RPMI8226 (cell line): ENCODE results near the gene TRIM6.
"Not testable (repeated sequence)": the region's sequence is repeated elsewhere in the genome, so short reads cannot be mapped to it uniquely, and the experiment has no call there.

Experiments
- DNase-seq: peaks from one replicate; pipeline ENCODE4 v3.0.0-alpha.2; 2015

The TRIM6 gene, protein sequence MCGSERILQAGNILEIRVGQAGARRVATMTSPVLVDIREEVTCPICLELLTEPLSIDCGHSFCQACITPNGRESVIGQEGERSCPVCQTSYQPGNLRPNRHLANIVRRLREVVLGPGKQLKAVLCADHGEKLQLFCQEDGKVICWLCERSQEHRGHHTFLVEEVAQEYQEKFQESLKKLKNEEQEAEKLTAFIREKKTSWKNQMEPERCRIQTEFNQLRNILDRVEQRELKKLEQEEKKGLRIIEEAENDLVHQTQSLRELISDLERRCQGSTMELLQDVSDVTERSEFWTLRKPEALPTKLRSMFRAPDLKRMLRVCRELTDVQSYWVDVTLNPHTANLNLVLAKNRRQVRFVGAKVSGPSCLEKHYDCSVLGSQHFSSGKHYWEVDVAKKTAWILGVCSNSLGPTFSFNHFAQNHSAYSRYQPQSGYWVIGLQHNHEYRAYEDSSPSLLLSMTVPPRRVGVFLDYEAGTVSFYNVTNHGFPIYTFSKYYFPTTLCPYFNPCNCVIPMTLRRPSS

GRCh38 chr11:5596607-5597201, at the start of gene TRIM6:
Gene TRIM6 (plus strand): TSS chr11:5596637. CDS start chr11:5596898, 261 bp downstream.
- no peak for DNase-seq

GRCh38 chr11:5547982-5548381, 48.5 kb upstream of the TRIM6 start:
- DNase-seq: no peak

- DNase-seq: no peak
Measured at GRCh38 chr11:5548440-5548839, 48.0 kb upstream of the TRIM6 start, which contains the start of gene OR52H1. Gene OR52H1 (minus strand): TSS chr11:5548540. CDS start chr11:5545505, 3,035 bp downstream.

- DNase-seq: no peak
Measured at GRCh38 chr11:5550440-5551095, 45.9 kb upstream of the TRIM6 start.

DNA sequence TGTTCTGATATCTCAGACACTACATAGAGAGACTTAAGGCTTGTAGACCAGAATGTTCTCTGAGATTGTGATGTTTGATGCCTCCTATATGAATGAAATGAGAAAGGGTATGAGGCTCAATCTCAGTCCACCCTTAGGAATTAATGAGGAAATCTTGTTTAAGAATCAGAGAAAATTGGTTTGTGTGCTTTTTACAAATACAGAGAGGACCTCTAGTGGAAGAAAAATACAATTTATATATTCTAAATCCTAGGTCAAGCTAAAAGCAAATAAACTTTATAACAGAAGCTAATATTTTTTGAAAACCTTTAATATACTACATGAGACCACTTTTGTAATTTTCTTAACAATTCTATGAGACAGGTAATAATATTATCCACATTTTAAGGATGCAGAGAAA, 43.1 kb upstream of the TRIM6 start:
- DNase-seq: no peak

DNA sequence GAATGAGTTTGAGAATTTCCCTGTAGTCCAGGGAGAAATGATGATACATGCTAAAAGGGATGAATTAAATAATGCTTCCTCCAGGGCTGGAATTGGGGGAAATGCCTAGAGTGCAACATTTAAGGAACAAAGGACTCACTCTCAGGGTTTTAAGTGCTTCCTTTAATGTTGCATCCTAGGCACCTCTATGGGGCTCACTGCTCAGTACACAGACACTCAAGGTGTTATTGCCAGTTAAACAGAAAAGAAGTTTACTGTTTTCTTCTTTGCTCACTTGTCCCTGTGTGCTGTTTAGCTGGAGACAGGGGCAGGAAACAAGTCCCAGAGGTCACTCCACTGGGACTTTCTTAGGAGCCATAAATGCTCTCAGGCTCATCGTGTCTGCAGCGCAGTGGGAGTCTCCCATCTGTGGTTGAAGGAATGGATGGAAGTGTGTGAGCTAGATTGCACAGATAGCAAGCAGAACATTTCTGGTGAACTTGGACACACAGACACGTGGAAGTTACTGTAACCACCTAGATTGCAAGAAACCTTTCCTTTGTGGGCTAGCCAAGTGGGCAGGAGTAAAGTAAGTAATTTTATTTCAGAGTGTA, 39.7 kb upstream of the TRIM6 start:
- DNase-seq: no peak

DNA sequence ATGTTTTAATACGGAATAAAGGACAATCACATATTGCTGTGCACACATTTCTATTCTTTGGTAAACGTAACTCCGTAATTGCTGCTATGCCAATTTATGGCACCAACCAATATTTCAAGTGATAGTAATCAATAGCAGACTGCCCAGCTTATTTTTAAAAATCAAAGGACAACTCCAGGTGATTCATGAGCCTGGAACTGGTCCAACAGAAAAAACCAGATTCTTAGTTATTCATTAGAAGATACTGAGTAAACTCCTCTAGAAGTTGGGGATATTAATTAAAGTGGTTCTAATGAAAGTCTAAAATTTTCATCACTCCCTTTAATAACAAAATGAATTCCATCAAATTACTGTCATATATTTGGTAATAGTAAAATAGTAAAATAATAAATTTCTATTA, 38.7 kb upstream of the TRIM6 start:
- no peak for DNase-seq

DNA sequence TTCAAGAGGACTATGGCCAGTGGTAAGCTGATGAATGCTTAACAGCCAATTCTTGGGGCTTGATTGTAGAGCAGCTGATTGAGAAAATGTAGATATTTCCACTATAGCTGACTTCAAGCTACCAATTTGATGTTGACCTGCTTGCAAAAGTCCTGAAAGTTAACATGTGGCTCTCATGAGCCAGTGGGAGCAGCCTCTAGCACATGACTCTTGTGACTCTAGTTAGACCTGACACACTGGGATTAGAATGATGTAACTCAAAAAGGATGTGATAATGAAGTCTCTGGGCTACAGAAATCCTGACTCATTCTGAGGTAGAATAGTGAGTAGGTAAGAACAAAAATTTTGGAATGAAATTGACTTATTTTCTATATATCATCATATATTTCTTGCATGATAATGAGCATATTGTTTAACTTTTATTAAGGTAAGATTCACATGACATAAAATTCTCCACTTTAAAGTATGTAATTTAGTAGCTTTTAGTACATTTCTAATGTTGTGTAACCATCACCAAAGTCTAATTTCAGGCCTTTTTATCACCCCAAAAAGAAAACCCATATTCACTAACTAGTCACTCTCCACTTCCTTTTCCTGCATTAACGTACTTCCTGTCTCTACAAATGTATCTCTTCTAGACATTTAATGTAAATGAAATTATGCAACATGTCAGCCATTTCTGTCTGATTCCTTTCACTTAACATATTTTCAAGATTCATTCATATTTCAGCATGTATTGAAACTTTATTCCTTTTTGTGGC, 32.0 kb upstream of the TRIM6 start:
- DNase-seq: no peak

- DNase-seq: no peak
Measured at GRCh38 chr11:5574654-5575053, 21.8 kb upstream of the TRIM6 start.

DNA sequence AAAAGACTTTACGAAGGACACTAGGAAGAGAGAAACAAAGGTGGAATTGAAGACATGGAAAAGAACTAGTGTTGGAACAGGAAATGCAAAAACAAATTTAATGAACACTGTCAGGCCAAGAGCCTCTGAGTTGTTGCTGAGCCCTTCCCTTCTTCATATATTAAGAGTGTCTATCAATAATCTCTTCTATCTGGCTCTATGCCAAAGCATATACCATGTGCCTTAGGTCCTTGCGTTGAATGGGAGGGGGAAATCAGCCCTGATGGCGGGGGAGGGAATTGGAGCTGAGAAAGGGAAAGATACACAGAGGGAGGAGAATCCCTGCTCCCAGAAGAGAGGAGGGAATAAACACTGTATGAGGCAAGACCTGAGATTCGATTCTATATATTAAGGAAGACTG, 21.3 kb upstream of the TRIM6 start:
- no peak for DNase-seq

- DNase-seq: no peak
Measured at GRCh38 chr11:5577101-5577500, 19.3 kb upstream of the TRIM6 start.

DNA sequence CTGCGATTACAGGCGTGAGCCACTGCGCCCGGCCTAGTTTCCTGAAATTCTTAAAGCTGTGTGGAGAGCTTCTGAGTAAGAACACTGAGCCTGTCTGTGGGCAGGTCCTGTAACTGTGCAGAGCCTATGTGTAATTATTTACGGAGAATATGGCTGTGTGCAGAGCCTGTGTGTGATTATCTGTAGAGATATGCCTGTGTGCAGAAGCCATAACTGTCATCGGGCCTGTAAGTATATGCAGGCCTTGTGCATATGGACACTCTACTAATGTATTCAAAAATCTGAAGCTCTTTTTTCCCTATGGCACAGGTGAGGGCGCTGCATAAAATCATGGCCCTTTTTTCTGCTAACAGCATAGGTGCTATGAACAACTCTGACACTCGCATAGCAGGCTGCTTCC, 15.9 kb upstream of the TRIM6 start, which contains the start of gene OR52B6:
OR52B6 (plus strand) TSS at position 301 of the 400 bp plus-strand sequence; CDS start at position 301, 0 bp downstream.
- no peak for DNase-seq

DNA sequence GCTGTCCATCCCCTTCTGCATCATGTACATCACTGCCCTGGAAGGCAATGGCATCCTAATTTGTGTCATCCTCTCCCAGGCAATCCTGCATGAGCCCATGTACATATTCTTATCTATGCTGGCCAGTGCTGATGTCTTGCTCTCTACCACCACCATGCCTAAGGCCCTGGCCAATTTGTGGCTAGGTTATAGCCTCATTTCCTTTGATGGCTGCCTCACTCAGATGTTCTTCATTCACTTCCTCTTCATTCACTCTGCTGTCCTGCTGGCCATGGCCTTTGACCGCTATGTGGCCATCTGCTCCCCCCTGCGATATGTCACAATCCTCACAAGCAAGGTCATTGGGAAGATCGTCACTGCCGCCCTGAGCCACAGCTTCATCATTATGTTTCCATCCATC, 15.4 kb upstream of the TRIM6 start:
- DNase-seq: no peak

- DNase-seq: not testable (repeated sequence)
Measured at GRCh38 chr11:5584458-5584857, 12.0 kb upstream of the TRIM6 start.

- DNase-seq: not testable (repeated sequence)
Measured at GRCh38 chr11:5589906-5590305, 6.5 kb upstream of the TRIM6 start.

DNA sequence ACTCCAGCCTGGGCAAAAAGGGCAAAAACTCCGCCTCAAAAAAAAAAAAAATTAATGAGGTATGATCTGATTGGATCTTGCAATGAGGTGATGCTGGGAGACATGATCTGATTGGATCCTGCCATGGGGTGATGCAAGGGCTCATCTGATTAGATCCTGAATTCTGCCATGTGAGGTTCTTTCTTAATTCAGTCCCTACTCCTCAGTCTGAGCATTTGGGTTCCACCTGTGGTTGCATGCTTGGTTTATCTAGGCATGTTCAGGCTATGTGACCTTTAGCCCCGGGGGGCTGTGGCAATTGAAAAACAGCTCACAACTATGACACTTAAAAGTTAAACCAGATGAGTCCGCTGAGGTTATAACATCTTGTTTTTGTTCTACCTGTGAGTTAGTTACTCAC, 4.8 kb upstream of the TRIM6 start:
- no peak for DNase-seq

DNA sequence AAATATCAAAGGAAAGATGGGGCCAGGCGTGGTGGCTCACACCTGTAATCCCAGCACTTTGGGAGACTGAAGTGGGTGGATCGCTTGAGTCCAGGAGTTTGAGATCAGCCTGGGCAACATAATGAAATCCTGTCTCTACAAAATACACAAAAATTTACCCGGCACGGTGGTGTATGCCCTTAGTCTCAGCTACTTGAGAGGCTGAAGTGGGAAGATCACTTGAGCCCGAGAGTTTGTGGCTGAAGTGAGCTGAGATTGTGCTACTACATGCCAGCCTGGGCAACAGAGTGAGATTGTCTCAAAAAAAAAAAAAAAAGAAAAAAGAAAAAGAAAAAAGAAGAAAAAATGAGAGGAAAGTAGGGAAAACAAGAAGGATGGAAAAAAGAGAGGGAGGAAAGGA, 3.8 kb upstream of the TRIM6 start:
- no peak for DNase-seq

- no peak for DNase-seq
Measured at GRCh38 chr11:5593146-5593545, 3.3 kb upstream of the TRIM6 start.

DNA sequence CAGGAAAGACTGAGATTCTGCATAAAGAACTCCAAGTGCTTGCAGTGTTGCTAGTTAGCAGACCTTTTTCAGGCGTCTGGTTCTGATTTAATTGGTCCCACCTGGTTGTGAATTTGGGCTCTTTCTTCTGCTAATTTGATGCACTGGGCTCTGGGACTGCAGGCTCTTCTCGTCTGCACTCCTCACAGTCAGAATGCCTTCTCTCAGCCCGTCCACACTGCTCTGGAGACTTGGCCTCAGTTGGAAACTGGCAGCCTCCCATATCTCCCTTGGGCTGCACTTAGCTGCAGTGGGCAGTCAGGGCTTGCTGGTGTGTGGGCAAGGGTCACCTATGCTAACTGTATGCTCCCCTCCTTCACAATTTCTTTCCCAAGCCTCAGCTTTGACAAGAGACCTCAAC, 1.5 kb downstream of the TRIM6 start:
- DNase-seq: no peak

- peak; percentile 61 for DNase-seq
Measured at GRCh38 chr11:5600374-5600851, 4.0 kb downstream of the TRIM6 start.

DNA sequence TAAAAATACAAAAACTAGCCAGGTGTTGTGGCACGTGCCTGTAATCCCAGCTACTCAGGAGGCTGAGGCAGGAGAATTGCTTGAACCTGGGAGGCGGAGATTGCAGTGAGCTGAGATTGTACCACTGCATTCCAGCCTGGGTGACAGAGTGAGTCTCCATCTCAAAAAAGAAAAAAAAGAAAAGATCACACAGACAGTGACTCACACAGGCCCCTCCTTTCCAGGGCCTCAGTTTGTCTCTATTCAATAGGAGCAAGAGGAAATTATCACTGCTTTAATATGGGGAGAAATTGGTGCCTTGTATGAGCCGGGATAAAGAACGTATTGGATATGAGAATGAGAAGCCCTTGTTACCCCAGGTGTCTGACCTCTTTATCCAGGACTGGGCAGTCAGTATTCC, 6.4 kb downstream of the TRIM6 start:
- DNase-seq: not testable (repeated sequence)

- no peak for DNase-seq
Measured at GRCh38 chr11:5603326-5603725, 6.9 kb downstream of the TRIM6 start.
